Cardiac fibroblast (primary cell): Measurements from ENCODE around the gene PNLDC1.

Source experiments
- DNase-seq, 2 donors: peaks; one replicate each; pipeline versions ENCODE4 v3.0.0 to v3.0.0-alpha.2; 2010; ENCODE audit warnings: low read depth in 2 of 2
- H3K4me3 ChIP-seq, 2 donors: replicated peaks in 1 of 2; 1 replicate in 1 of 2; 2 replicates in 1 of 2; pipeline ENCODE4 v1.5.1; 2011; ENCODE audit warnings: low read depth in 2 of 2, low read length in 2 of 2, mild to moderate bottlenecking in 2 of 2, moderate library complexity in 1 of 2
- CTCF ChIP-seq: IDR thresholded peaks from one replicate; pipeline ENCODE4 v1.5.1; 2011; ENCODE audit warnings: low read depth, mild to moderate bottlenecking, low read length, inconsistent platforms

PNLDC1 gene

GRCh38 chr6:159797554-159797953 is 2.5 kb upstream of the PNLDC1 start:
- DNase-seq: no peak
- no peak for TF ChIP-seq CTCF
- H3K4me3 ChIP-seq: no peak overlapping the region

GRCh38 chr6:159801935-159802334 is 1.9 kb downstream of the PNLDC1 start:
- no peak overlapping the region for H3K4me3 ChIP-seq
- no peak for TF ChIP-seq CTCF
- peak in 1 of 2 donors; percentile 23 for DNase-seq

GRCh38 chr6:159804504-159804903 is 4.4 kb downstream of the PNLDC1 start:
- DNase-seq: no peak
- TF ChIP-seq CTCF: no peak
- H3K4me3 ChIP-seq: no peak overlapping the region

GRCh38 chr6:159805440-159806020 is 5.5 kb downstream of the PNLDC1 start:
- no peak for TF ChIP-seq CTCF
- peak in 1 of 2 donors; percentile 24 for DNase-seq
- H3K4me3 ChIP-seq: no peak overlapping the region

GRCh38 chr6:159806021-159806458 is 6.0 kb downstream of the PNLDC1 start:
- no peak overlapping the region for H3K4me3 ChIP-seq
- no peak for TF ChIP-seq CTCF
- DNase-seq: peak in 1 of 2 donors; percentile 41

GRCh38 chr6:159807150-159807858 is 7.2 kb downstream of the PNLDC1 start:
- TF ChIP-seq CTCF: no peak

GRCh38 chr6:159808647-159809046 is 8.6 kb downstream of the PNLDC1 start:
- no peak overlapping the region for H3K4me3 ChIP-seq
- DNase-seq: no peak
- no peak for TF ChIP-seq CTCF

More at GRCh38 chr6:159807150-159807858, 7.2 kb downstream of the PNLDC1 start:
- no peak overlapping the region for H3K4me3 ChIP-seq
- DNase-seq: peak; percentile 27 to 43
